ENCODE measurements around the gene PET100.

- TF ChIP-seq, protein P1, sequence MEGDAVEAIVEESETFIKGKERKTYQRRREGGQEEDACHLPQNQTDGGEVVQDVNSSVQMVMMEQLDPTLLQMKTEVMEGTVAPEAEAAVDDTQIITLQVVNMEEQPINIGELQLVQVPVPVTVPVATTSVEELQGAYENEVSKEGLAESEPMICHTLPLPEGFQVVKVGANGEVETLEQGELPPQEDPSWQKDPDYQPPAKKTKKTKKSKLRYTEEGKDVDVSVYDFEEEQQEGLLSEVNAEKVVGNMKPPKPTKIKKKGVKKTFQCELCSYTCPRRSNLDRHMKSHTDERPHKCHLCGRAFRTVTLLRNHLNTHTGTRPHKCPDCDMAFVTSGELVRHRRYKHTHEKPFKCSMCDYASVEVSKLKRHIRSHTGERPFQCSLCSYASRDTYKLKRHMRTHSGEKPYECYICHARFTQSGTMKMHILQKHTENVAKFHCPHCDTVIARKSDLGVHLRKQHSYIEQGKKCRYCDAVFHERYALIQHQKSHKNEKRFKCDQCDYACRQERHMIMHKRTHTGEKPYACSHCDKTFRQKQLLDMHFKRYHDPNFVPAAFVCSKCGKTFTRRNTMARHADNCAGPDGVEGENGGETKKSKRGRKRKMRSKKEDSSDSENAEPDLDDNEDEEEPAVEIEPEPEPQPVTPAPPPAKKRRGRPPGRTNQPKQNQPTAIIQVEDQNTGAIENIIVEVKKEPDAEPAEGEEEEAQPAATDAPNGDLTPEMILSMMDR (IDR thresholded peaks at IDR 0.05; ENCODE audit: poor library complexity) = no peak
- no peak for TF ChIP-seq EZH2phosphoT487 (IDR thresholded peaks at IDR 0.05; ENCODE audit: low read depth, severe bottlenecking, unreplicated experiment)
- TF ChIP-seq EZH2 (IDR thresholded peaks at IDR 0.05; ENCODE audit: borderline replicate concordance) = no peak
Measured at GRCh38 chr19:7642295-7643030, 12.9 kb downstream of the PET100 start.
